ENCODE measurements around the gene CNTRL.

GRCh38 chr9:121059998-121060636 is 14.6 kb upstream of the CNTRL start:
- peak; percentile 65 to 73 (median 70) for TF ChIP-seq CTCF (IDR thresholded peaks at IDR 0.05)
- TF ChIP-seq POLR2A (IDR thresholded peaks at IDR 0.05), result no peak
